GM12878 (cell line): Measurements from ENCODE around the gene PPP2R2B. TPM values are rescaled to one million over a fixed set of nuclear protein-coding genes. Genes with fewer than 3 reads are reported as not detected.

ENCODE experiments used
- ATAC-seq: fragments of 200-7000 bp; cut with Tn5 transposase; 3 replicates; pipeline ENCODE4 v1.9.1; 2020; ENCODE audit warnings: mild to moderate bottlenecking, moderate library complexity
- BruUV-seq: library from RNA; stranded (reverse); fragments of 400-500 nt; replicated peaks from 2 replicates; lab custom pipeline; 2021; lab: Mats Ljungman, UMichigan
- CTCF ChIA-PET: fragments of 300-600 bp; sonication (Branson Sonifier 250); formaldehyde crosslinking; extraction: SDS; loops from one replicate; lab custom pipeline; 2021; ENCODE audit warnings: inconsistent platforms; lab: Yijun Ruan, JAX
- POLR2A ChIA-PET: fragments of 350-600 bp; formaldehyde crosslinking; extraction: SDS; loops from one replicate; lab custom pipeline; 2021; ENCODE audit warnings: inconsistent platforms; lab: Charles Lee
- RAD21 ChIA-PET: fragments of 300-600 bp; sonication (Branson Sonifier 250); formaldehyde crosslinking; loops from one replicate; lab custom pipeline; 2023; ENCODE audit warnings: antibody characterized with exemption; ENCODE audit not compliant: unreplicated experiment; lab: Charles Lee
- SMC1A ChIA-PET: fragments of 300-600 bp; sonication (Branson Sonifier 250); formaldehyde crosslinking; loops from one replicate; lab custom pipeline; 2023; ENCODE audit not compliant: unreplicated experiment, uncharacterized antibody; lab: Charles Lee
- DNase-seq: peaks from one replicate; pipeline ENCODE4 v3.0.0-alpha.2; 2011; ENCODE audit warnings: low read depth, low spot score
- FAIRE-seq: peaks from 3 replicates; lab custom pipeline; 2011; peaks lifted over from hg19 to GRCh38; lab: Jason Lieb, UNC
- H2AFZ ChIP-seq: 2 replicates; pipeline ENCODE4 v1.6.0; 2011; ENCODE audit warnings: low read depth, low read length, control low read depth; ENCODE audit not compliant: control insufficient read depth
- H3K27ac ChIP-seq: 2 replicates; pipeline ENCODE4 v1.5.1; 2011; ENCODE audit warnings: control low read depth; ENCODE audit not compliant: control insufficient read depth, insufficient read depth
- H3K27me3 ChIP-seq, 2 experiments: replicated peaks in 1 of 2; 2 replicates each; pipeline versions ENCODE4 v1.6.0 to v1.6.1; 2011; ENCODE audit warnings: low read length in 1 of 2; ENCODE audit not compliant: control insufficient read depth in 2 of 2, insufficient read depth in 2 of 2
- H3K36me3 ChIP-seq, 2 experiments: 2 replicates each; pipeline ENCODE4 v1.5.1; 2011; ENCODE audit warnings: low read length in 1 of 2; ENCODE audit not compliant: control insufficient read depth in 2 of 2, insufficient read depth in 2 of 2
- H3K4me1 ChIP-seq: 2 replicates; pipeline ENCODE4 v1.6.1; 2011; ENCODE audit warnings: mild to moderate bottlenecking, low read length, moderate library complexity, mixed read lengths; ENCODE audit not compliant: control insufficient read depth, insufficient read depth
- H3K4me2 ChIP-seq: 2 replicates; pipeline ENCODE4 v1.6.0; 2011; ENCODE audit warnings: control low read depth; ENCODE audit not compliant: control insufficient read depth, insufficient read depth
- H3K4me3 ChIP-seq: fragments of 200-600 bp; sonication (generic); 2 replicates; pipeline ENCODE4 v1.5.1; 2016
- H3K79me2 ChIP-seq: 2 replicates; pipeline ENCODE4 v1.6.0; 2011; ENCODE audit warnings: low read length; ENCODE audit not compliant: control insufficient read depth, insufficient read depth
- H3K9ac ChIP-seq: 2 replicates; pipeline ENCODE4 v1.8.0; 2011; ENCODE audit warnings: low read length, control low read depth, mixed read lengths; ENCODE audit not compliant: control insufficient read depth, insufficient read depth
- H3K9me3 ChIP-seq: replicated peaks from 3 replicates; pipeline ENCODE4 v1.5.1; 2011; ENCODE audit warnings: mild to moderate bottlenecking, low read length; ENCODE audit not compliant: control insufficient read depth, insufficient read depth
- H4K20me1 ChIP-seq: 2 replicates; pipeline ENCODE4 v1.6.0; 2011; ENCODE audit not compliant: control insufficient read depth, insufficient read depth
- BCLAF1 ChIP-seq: fragments of 450-650 bp; IDR thresholded peaks from 2 replicates; pipeline ENCODE4 v1.6.1; 2017; ENCODE audit warnings: antibody characterized with exemption, mild to moderate bottlenecking, moderate library complexity
- ETV6 ChIP-seq, 2 experiments: fragments of 450-650 bp in 1 of 2; IDR thresholded peaks in 1 of 2; conservative IDR thresholded peaks in 1 of 2; 2 replicates each; pipeline ENCODE4 v1.6.1; 2014; ENCODE audit warnings: antibody characterized with exemption in 1 of 2, borderline replicate concordance in 1 of 2, low read depth in 1 of 2, mild to moderate bottlenecking in 1 of 2, moderate library complexity in 1 of 2
- TARDBP ChIP-seq: IDR thresholded peaks from 2 replicates; pipeline ENCODE4 v1.6.1; 2016; ENCODE audit warnings: borderline replicate concordance
- WGBS: methylation state at CpG from one replicate; pipeline ENCODE4 v1.1.6; 2016; ENCODE audit warnings: low lambda C conversion rate; ENCODE audit not compliant: insufficient replicate concordance, insufficient coverage; ENCODE audit errors: missing lambda C conversion rate; 5-methylcytosine and 5-hydroxymethylcytosine counted together
- in situ Hi-C: fragments of 300-500 bp; cut with MboI; formaldehyde crosslinking; loops from 9 replicates; pipeline ENCODE4 v1.14.3; 2018; ENCODE audit warnings: mixed read lengths
- intact Hi-C: fragments of 100-400 bp; cut with micrococcal nuclease; formaldehyde crosslinking; loops from one replicate; pipeline ENCODE4 v1.14.2; 2022; ENCODE audit not compliant: unreplicated experiment
- polyA plus RNA-seq, 11 experiments: library from polyadenylated mRNA; depleted of rRNA in 4 of 11; unstranded in 6 of 11; stranded (reverse) in 5 of 11; fragments of >200 nt; fragmentation: Nextera tagmentation in 4 of 11; fragmentation: Illumina TruSeq in 1 of 11; extraction: Ambion mirVana in 4 of 11; extraction: Trizol in 1 of 11; gene quantifications; 1 replicate in 1 of 11; 2 replicates in 10 of 11; pipeline versions ENCODE4 v1.2.1 to v1.2.3, GENCODE V29; 2011 to 2016; ENCODE audit warnings: inconsistent platforms in 2 of 11, missing spikeins in 2 of 11, low read depth in 1 of 11
- total RNA-seq, 4 experiments: library from RNA; depleted of rRNA in 3 of 4; stranded (reverse); fragments of >200 nt in 3 of 4; fragmentation: Illumina TruSeq in 1 of 4; extraction: Trizol in 1 of 4; gene quantifications; 2 replicates each; pipeline versions ENCODE4 v1.2.1 to v1.2.3, GENCODE V29; 2013 to 2021

PPP2R2B gene
- total and polyA plus RNA-seq, 10 of the 15 experiments (the other 5 are each of a cell fraction or from before 2014, with no cell fraction given) = not detected

- BruUV-seq = no TSS peak
- no peaks in the 10 kb centered on the region for H4K20me1 ChIP-seq
- in situ Hi-C loops = no loop called here
Measured at GRCh38 chr5:146646441-146646840, 232.1 kb downstream of the PPP2R2B start.

More at GRCh38 chr5:146646441-146646840, 232.1 kb downstream of the PPP2R2B start:
- DNase-seq (no peak), ATAC-seq (no peak), FAIRE-seq (no peak)
- 0% methylated on average over 1 of the region's 1 CpG for WGBS
- intact Hi-C loops = no loop called here
- CTCF ChIA-PET = no interaction called here
- Histone ChIP-seq H3K4me1 (no peaks in the 10 kb centered on the region), H3K4me3 (no peak overlapping the region), H3K27me3 (no peaks in the 10 kb centered on the region; a peak in 1 of 4 replicates), H3K27ac (no peak overlapping the region), H3K9ac (no peak overlapping the region), H3K9me3 (no peaks in the 10 kb centered on the region), H3K36me3 (no peaks in the 10 kb centered on the region), H3K79me2 (no peaks in the 10 kb centered on the region), H3K4me2 (no peak overlapping the region), H2AFZ (no peak overlapping the region)
- TF ChIP-seq TARDBP (no peak), BCLAF1 (no peak), ETV6 (conservative IDR thresholded peaks at IDR 0.05 in 1 of 2, IDR thresholded peaks at IDR 0.05 in 1 of 2; ENCODE audit: borderline replicate concordance in 1 of 2, low read depth in 1 of 2) (no peak)
- RAD21 ChIA-PET = no interaction called here
- SMC1A ChIA-PET = no interaction called here
- POLR2A ChIA-PET = no interaction called here
